Parathyroid adenoma (tissue), 2 donors: ENCODE results near the gene GLG1.
"Not testable (repeated sequence)": the region's sequence is repeated elsewhere in the genome, so short reads cannot be mapped to it uniquely, and the experiment has no call there.

ENCODE experiments used
- H2AFZ ChIP-seq: fragments of 300-600 bp; sonication (generic); one replicate; pipeline ENCODE4 v1.7.0; 2017; ENCODE audit warnings: antibody characterized with exemption, mild to moderate bottlenecking
- H3K27ac ChIP-seq: fragments of 300-600 bp; sonication (generic); one replicate; pipeline ENCODE4 v1.7.0; 2017
- H3K27me3 ChIP-seq: fragments of 300-600 bp; sonication (generic); one replicate; pipeline ENCODE4 v1.7.0; 2017; ENCODE audit warnings: low read length; ENCODE audit not compliant: control insufficient read depth, insufficient read depth
- H3K36me3 ChIP-seq: fragments of 300-600 bp; sonication (generic); one replicate; pipeline ENCODE4 v1.7.0; 2017; ENCODE audit warnings: low read length; ENCODE audit not compliant: control insufficient read depth, insufficient read depth
- H3K4me1 ChIP-seq: fragments of 300-600 bp; sonication (generic); one replicate; pipeline ENCODE4 v1.7.0; 2017; ENCODE audit warnings: control low read depth
- H3K4me2 ChIP-seq: fragments of 300-600 bp; sonication (generic); one replicate; pipeline ENCODE4 v1.7.0; 2017; ENCODE audit warnings: low read length
- H3K4me3 ChIP-seq: fragments of 300-600 bp; sonication (generic); one replicate; pipeline ENCODE4 v1.7.0; 2017; ENCODE audit warnings: low read depth, low read length
- H3K79me2 ChIP-seq: fragments of 300-600 bp; sonication (generic); one replicate; pipeline ENCODE4 v1.7.0; 2017; ENCODE audit warnings: control low read depth
- H3K9ac ChIP-seq: fragments of 300-600 bp; sonication (generic); one replicate; pipeline ENCODE4 v1.7.0; 2017; ENCODE audit warnings: mild to moderate bottlenecking
- H3K9me3 ChIP-seq: fragments of 300-600 bp; sonication (generic); one replicate; pipeline ENCODE4 v1.7.0; 2017; ENCODE audit warnings: low read length; ENCODE audit not compliant: control insufficient read depth
- donor health status: primary hyperparathyroidism.

Gene GLG1

GRCh38 chr16:74420612-74421481 is 186.1 kb downstream of the GLG1 start, which contains the start of gene CLEC18B:
Gene CLEC18B (minus strand): TSS chr16:74421478. CDS start chr16:74421270, 208 bp downstream.
- H3K27me3 ChIP-seq, H3K9me3 ChIP-seq, H3K27ac ChIP-seq, H3K9ac ChIP-seq, H3K4me1 ChIP-seq, H3K79me2 ChIP-seq, H3K36me3 ChIP-seq, H3K4me2 ChIP-seq, H3K4me3 ChIP-seq, H2AFZ ChIP-seq: not testable (repeated sequence)

GRCh38 chr16:74419811-74420210 is 187.1 kb downstream of the GLG1 start:
- H3K9ac ChIP-seq, H3K27me3 ChIP-seq, H3K4me3 ChIP-seq, H3K4me2 ChIP-seq, H3K4me1 ChIP-seq, H3K36me3 ChIP-seq, H3K9me3 ChIP-seq, H3K27ac ChIP-seq, H2AFZ ChIP-seq, H3K79me2 ChIP-seq: not testable (repeated sequence)

- not testable (repeated sequence) for H3K9ac ChIP-seq, H3K4me3 ChIP-seq, H3K4me1 ChIP-seq, H2AFZ ChIP-seq, H3K79me2 ChIP-seq, H3K9me3 ChIP-seq, H3K36me3 ChIP-seq, H3K27ac ChIP-seq, H3K27me3 ChIP-seq, H3K4me2 ChIP-seq
Measured at GRCh38 chr16:74417897-74418296, 189.0 kb downstream of the GLG1 start.

GRCh38 chr16:74413920-74414319 is 193.0 kb downstream of the GLG1 start:
- H3K9ac ChIP-seq, H2AFZ ChIP-seq, H3K79me2 ChIP-seq, H3K27ac ChIP-seq, H3K36me3 ChIP-seq, H3K4me3 ChIP-seq, H3K9me3 ChIP-seq, H3K4me2 ChIP-seq, H3K27me3 ChIP-seq, H3K4me1 ChIP-seq: not testable (repeated sequence)

- not testable (repeated sequence) for H3K9ac ChIP-seq, H3K27me3 ChIP-seq, H3K79me2 ChIP-seq, H3K27ac ChIP-seq, H3K4me2 ChIP-seq, H2AFZ ChIP-seq, H3K9me3 ChIP-seq, H3K36me3 ChIP-seq, H3K4me3 ChIP-seq, H3K4me1 ChIP-seq
Measured at GRCh38 chr16:74413485-74413884, 193.4 kb downstream of the GLG1 start.

GRCh38 chr16:74412775-74413390 is 194.0 kb downstream of the GLG1 start:
- H2AFZ ChIP-seq, H3K4me3 ChIP-seq, H3K4me2 ChIP-seq, H3K9me3 ChIP-seq, H3K27ac ChIP-seq, H3K79me2 ChIP-seq, H3K27me3 ChIP-seq, H3K36me3 ChIP-seq, H3K4me1 ChIP-seq, H3K9ac ChIP-seq: not testable (repeated sequence)

GRCh38 chr16:74412138-74412774 is 194.7 kb downstream of the GLG1 start:
- H3K27me3 ChIP-seq, H3K36me3 ChIP-seq, H3K9ac ChIP-seq: not testable (repeated sequence)

GRCh38 chr16:74410981-74411380 is 195.9 kb downstream of the GLG1 start:
- H3K79me2 ChIP-seq, H3K36me3 ChIP-seq, H3K9ac ChIP-seq, H3K4me1 ChIP-seq, H3K27ac ChIP-seq, H2AFZ ChIP-seq, H3K27me3 ChIP-seq, H3K4me2 ChIP-seq, H3K4me3 ChIP-seq, H3K9me3 ChIP-seq: not testable (repeated sequence)

More at GRCh38 chr16:74412138-74412774, 194.7 kb downstream of the GLG1 start:
- not testable (repeated sequence) for H3K4me1 ChIP-seq, H3K4me3 ChIP-seq, H3K4me2 ChIP-seq, H3K9me3 ChIP-seq, H2AFZ ChIP-seq, H3K79me2 ChIP-seq, H3K27ac ChIP-seq

- H3K27me3 ChIP-seq, H3K4me3 ChIP-seq, H3K36me3 ChIP-seq, H3K9me3 ChIP-seq, H2AFZ ChIP-seq, H3K9ac ChIP-seq, H3K27ac ChIP-seq, H3K4me1 ChIP-seq, H3K79me2 ChIP-seq, H3K4me2 ChIP-seq: not testable (repeated sequence)
Measured at GRCh38 chr16:74410057-74410957, 196.6 kb downstream of the GLG1 start.

- not testable (repeated sequence) for H3K36me3 ChIP-seq, H3K4me2 ChIP-seq, H2AFZ ChIP-seq, H3K4me1 ChIP-seq, H3K79me2 ChIP-seq, H3K9ac ChIP-seq, H3K4me3 ChIP-seq, H3K27me3 ChIP-seq, H3K9me3 ChIP-seq, H3K27ac ChIP-seq
Measured at GRCh38 chr16:74409185-74409981, 197.5 kb downstream of the GLG1 start.
